ENCODE measurements around the gene CMTM7. TPM values are rescaled to one million over a fixed set of nuclear protein-coding genes. Genes with fewer than 3 reads are reported as not detected.

The CMTM7 gene
- total and polyA plus RNA-seq, 9 of the 15 experiments (the other 6 are each of a cell fraction or from before 2014, with no cell fraction given) = 0.03 to 1.6 (median 0.42) TPM; not detected in 4

- ATAC-seq (no peak), DNase-seq (ENCODE audit: extremely low read depth in 1 of 4, low spot score in 3 of 4) (no peak), FAIRE-seq (no peak)
- H3K9me1 ChIP-seq (ENCODE audit: control insufficient read depth, insufficient read depth, low read length) = no peaks in the 10 kb centered on the region
- H3K9me3 ChIP-seq (replicated peaks; ENCODE audit: control insufficient read depth, insufficient read depth, low read depth, low read length) = no peaks in the 10 kb centered on the region
- H4K20me1 ChIP-seq (replicated peaks; ENCODE audit: control insufficient read depth, insufficient read depth, low read length) = no peaks in the 10 kb centered on the region
- no peaks in the 10 kb centered on the region for H3K4me1 ChIP-seq (replicated peaks in 1 of 2; ENCODE audit: control insufficient read depth in 2 of 2, insufficient read depth in 2 of 2, low read length in 2 of 2)
- H3K9ac ChIP-seq (ENCODE audit: insufficient read depth in 1 of 2, low read depth in 2 of 2, low read length in 2 of 2) = no peak overlapping the region
- H3K4me3 ChIP-seq = no peak overlapping the region
- BruUV-seq (replicated peaks) = no TSS peak
- in situ Hi-C loops (cut with MboI) = loop anchor here (5.0 kb wide), 1 partner anchor 292 kb away; no protein-coding TSS in a partner anchor
- peaks cover 5 to 20% of the 10 kb centered on the region in 2 experiments for H3K27me3 ChIP-seq (ENCODE audit: control insufficient read depth in 2 of 2, insufficient read depth in 2 of 2, low read length in 2 of 2)
- H2AFZ ChIP-seq (ENCODE audit: low read depth, low read length) = no peak overlapping the region
- POLR2A ChIA-PET = interaction anchor here (1.1 kb wide), 1 partner anchor 35 kb away, joined by 3 read pairs; no protein-coding TSS in a partner anchor
- TF ChIP-seq MXI1 (IDR thresholded peaks at IDR 0.05; ENCODE audit: low read depth, low read length) = no peak
- no peak for TF ChIP-seq NR2F6 (CRISPR knock-in tag; IDR thresholded peaks at IDR 0.05)
- no peak for TF ChIP-seq ZNF79 (CRISPR knock-in tag; IDR thresholded peaks at IDR 0.05; ENCODE audit: low read depth)
- no peak for TF ChIP-seq SREBF2 (CRISPR knock-in tag; IDR thresholded peaks at IDR 0.05)
- no peak for TF ChIP-seq ID3 (CRISPR knock-in tag; IDR thresholded peaks at IDR 0.05)
- no peak for TF ChIP-seq ID3 (tag; IDR thresholded peaks at IDR 0.05)
- no peak for TF ChIP-seq NR3C1 (CRISPR knock-in tag; IDR thresholded peaks at IDR 0.05)
- no peak for TF ChIP-seq POLR2B (IDR thresholded peaks at IDR 0.05; ENCODE audit: low read depth, partially characterized antibody)
- TF ChIP-seq CEBPG (CRISPR knock-in tag; IDR thresholded peaks at IDR 0.05) = no peak
- no peak for TF ChIP-seq CEBPG (tag; conservative IDR thresholded peaks at IDR 0.05 in 1 of 2, IDR thresholded peaks at IDR 0.05 in 1 of 2)
- TF ChIP-seq SMARCE1 (IDR thresholded peaks at IDR 0.05) = no peak
- no peak for TF ChIP-seq ZNF444 (CRISPR knock-in tag; IDR thresholded peaks at IDR 0.05)
- TF ChIP-seq SIX5 (IDR thresholded peaks at IDR 0.05; ENCODE audit: borderline replicate concordance in 1 of 2, insufficient read depth in 1 of 2, low read depth in 1 of 2, low read length in 2 of 2) = no peak
- intact Hi-C loops (cut with micrococcal nuclease) = loop anchor here (1.0 to 10.0 kb wide), 2 partner anchors 24 to 289 kb away; no protein-coding TSS in a partner anchor
- H3K79me2 ChIP-seq (ENCODE audit: control insufficient read depth, insufficient read depth, low read length) = no peaks in the 10 kb centered on the region
- no peak overlapping the region for H3K27ac ChIP-seq (ENCODE audit: extremely low read depth, low read depth, low read length)
- H3K4me2 ChIP-seq (ENCODE audit: insufficient read depth, low read length) = no peak overlapping the region
- no peaks in the 10 kb centered on the region for H3K36me3 ChIP-seq (ENCODE audit: control insufficient read depth, insufficient read depth, low read length)
- CTCF ChIA-PET (ENCODE audit: low intra/inter-chr PET ratio) = interaction anchor here (0.6 to 1.5 kb wide), 2 partner anchors 92 to 1189 kb away, joined by 3 to 8 read pairs; no protein-coding TSS in a partner anchor
- WGBS (ENCODE audit: insufficient coverage, low coverage, missing lambda C conversion rate) = 2% methylated on average over 5 of the region's 5 CpGs
Measured at GRCh38 chr3:32375596-32375930, 16.1 kb upstream of the CMTM7 start.

All from K562 (cell line).